GM19468 (cell line): Measurements from ENCODE around the gene ZNF22.

Source experiments
- ATAC-seq: cut with Tn5 transposase; IDR thresholded peaks from one replicate; pipeline ENCODE4 v1.9.1; 2021; ENCODE audit warnings: mild to moderate bottlenecking, moderate library complexity, moderate number of reproducible peaks; ENCODE audit not compliant: unreplicated experiment; ENCODE audit errors: extremely low read depth

ZNF22 gene

DNA sequence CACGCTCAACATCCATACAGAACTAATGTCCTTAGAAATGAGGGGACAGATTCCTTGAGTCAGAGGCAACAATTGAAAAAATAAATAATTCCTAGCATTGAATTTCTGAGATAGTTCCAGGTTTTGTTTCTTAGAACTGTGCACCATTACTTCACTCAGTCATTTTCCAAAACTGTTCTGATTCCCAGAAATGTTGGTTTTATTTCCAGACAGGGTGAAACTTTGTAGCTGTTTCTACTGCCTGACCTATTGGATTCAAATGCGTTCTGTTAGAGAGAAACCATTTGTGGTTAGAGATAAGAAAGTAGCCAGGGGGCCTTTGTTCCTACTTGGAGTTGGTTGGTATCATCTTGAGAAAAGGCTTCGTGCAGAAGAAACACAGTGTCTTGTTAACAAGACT lies 14.1 kb upstream of the ZNF22 start:
- ATAC-seq: no peak

DNA sequence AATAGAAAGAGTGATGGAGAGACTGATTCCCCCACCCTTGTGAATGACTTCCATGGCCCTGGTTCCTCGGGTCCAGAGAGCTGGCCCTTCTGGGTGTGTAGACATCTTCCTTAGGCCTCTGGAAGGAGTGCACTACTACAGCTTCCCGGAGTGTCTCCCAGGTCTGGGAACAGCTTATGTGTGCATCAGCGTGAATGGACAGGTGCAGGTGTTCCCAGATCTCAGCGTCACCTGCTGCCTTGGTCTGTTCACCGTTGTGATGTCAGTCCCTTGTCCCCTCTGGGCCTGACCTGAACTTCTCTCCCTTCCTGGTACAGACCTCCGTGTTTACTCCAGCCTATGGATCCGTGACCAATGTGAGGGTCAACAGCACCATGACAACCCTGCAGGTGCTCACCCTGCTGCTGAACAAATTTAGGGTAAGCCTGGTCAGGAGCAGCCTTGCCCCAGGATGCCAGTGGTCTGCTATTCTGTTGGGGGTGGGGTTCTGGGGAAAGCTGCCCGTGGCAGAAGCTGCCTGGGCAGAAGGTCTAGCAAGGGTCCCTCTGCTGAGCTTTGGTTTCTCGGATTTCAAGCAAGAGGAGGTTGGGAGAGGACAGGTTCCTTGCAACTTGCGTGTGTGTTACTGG lies 11.7 kb upstream of the ZNF22 start:
- no peak for ATAC-seq

DNA sequence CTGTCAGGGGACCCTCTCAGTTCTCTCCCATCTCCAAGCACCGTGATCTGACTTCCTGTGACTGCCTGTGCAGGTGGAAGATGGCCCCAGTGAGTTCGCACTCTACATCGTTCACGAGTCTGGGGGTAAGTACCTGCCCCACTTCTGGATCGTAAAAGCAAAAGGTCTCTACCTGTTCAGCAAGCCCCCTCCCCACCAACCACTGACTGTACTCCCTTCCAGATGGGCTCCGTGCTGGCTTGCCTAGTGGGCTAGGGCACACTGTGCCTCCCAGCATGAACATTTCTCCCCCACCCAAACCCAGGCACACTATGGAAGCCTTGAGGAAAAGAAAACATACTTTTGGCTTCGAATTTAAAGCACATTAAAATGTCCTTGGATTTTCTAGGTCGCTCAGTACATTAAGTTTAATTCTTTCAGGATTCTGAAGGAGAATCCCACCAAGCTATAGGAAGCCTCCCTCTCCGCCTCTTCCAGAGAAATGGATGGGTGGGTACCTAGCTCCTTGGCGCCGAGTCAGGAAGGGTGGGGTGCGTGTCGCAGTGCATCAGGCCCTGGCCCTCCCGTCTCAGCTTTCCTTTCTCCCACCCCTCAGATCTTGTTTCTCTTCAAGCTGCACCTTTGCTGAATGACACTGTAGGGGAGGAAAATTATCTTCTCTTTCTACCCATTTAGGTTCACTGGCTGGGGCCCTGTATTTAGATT lies 11.0 kb upstream of the ZNF22 start:
- no peak for ATAC-seq

DNA sequence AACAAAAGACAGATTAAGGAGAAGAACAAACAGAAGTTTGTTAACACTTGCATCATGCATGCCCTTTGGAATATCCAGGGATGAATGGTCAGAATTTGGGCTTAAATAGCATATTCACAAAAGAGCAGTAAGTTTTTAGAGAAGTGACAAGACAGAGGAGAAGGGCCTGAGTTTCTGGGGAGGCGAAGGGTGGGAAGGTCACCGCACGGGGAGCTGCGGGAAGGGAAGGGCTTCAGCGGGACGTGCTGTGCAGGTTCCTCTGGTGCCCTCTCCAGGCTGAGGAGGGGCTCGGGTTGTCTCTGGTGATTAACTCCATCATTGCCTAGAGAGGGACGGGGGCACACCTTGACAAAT lies 10.4 kb upstream of the ZNF22 start:
- no peak for ATAC-seq

DNA sequence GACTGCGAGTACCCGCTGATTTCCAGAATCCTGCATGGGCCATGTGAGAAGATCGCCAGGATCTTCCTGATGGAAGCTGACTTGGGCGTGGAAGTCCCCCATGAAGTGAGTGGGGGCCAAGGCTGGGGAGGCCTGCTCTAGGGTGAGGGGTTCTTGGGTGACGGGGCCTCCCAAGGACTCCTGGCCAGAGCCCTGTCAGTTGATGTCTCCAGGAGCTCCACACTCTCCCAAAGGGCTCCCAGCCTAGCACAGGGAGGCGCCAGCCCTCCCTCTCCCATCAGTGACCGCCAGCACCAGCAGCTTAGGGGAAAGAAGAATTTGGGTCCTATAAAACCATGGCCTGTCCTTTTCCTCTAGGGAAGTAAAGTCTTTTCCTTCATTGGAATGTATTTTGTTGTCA lies 9.8 kb upstream of the ZNF22 start:
- ATAC-seq: no peak

DNA sequence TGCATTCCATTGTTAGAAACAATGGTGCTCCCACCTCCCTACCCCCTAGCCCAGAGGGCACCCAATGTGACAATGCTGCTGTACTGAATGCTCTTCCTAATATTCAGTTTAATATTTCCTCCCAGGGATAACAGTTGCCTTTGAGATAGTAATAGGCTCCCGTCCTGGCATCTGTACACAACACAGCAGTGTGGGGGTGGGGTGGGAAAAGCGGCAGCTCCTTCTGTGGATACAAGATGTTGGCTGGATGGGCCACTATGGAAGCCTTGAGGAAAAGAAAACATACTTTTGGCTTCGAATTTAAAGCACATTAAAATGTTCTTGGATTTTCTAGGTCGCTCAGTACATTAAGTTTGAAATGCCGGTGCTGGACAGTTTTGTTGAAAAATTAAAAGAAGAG lies 9.2 kb upstream of the ZNF22 start:
- ATAC-seq: no peak

DNA sequence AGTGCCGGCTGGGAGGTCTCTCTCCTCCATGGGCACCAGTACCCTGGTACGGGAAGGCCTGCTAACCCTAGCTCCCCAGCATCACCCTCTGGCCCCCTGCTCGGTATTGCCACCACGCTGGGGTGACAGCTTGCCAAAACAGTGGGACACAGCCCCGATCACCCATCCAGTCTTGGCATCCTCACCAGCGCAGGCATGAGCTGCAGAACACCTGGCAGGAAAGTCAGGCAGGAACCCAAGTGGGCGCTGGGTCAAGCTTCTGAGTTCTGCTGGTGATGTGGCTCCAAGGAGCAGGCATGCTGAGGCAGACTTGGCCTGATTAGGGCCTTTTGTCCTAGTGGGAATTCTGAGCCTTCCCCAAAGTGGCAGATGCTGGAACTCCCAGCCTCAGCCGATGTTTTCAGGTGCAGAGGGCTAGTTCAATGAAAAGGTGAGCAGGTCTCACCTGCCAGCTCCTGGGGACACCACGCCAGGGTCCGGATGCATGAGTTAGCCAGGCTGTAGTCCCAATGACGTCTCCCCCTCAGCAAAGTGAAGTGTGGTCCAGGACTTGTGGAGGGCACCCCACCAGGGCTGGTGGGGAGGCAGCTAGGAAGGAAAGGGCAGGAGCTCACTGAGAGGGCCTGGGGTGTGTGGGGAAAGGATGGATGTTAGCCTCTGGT lies 8.5 kb upstream of the ZNF22 start:
- ATAC-seq: no peak

DNA sequence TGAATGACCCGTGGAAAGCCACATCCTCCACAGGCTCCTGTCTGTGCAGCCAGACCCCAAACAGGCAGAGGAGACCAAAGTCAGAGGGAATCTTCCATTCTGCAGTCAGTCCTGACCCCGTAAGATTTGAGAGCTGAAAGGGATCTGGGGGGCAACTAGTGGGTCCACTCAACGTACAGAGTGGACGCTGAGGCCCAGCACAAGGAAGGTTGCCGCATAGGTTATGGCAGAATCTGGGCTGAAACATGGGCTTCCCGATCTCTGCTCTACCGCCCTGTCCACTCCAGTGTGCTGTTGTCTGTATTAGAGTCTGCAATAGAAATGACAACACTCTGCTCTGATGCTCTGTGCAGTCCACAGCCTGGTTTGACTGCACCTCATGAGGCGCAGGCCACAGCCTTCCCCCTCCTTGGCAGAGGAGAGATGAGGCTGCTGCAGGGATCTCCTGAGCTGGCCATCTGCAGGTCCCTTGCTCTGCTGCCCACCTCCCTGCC lies 7.9 kb upstream of the ZNF22 start:
- ATAC-seq: no peak

DNA sequence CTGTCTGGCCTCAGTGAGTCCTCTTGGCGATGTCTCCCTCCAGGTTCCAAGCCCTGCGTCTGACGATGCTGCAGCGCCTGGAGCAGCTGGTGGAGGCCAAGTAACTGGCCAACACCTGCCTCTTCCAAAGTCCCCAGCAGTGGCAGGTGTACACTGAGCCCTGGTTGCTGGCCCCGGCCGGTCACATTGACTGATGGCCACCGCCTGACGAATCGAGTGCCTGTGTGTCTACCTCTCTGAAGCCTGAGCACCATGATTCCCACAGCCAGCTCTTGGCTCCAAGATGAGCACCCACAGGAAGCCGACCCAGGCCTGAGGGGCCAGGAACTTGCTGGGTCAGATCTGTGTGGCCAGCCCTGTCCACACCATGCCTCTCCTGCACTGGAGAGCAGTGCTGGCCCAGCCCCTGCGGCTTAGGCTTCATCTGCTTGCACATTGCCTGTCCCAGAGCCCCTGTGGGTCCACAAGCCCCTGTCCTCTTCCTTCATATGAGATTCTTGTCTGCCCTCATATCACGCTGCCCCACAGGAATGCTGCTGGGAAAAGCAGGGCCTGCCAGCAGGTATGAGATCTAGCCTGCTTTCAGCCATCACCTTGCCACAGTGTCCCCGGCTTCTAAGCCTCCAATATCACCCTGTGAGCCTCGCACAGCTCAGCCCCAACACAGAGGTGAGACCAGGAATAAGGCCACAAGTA lies 7.3 kb upstream of the ZNF22 start:
- no peak for ATAC-seq

DNA sequence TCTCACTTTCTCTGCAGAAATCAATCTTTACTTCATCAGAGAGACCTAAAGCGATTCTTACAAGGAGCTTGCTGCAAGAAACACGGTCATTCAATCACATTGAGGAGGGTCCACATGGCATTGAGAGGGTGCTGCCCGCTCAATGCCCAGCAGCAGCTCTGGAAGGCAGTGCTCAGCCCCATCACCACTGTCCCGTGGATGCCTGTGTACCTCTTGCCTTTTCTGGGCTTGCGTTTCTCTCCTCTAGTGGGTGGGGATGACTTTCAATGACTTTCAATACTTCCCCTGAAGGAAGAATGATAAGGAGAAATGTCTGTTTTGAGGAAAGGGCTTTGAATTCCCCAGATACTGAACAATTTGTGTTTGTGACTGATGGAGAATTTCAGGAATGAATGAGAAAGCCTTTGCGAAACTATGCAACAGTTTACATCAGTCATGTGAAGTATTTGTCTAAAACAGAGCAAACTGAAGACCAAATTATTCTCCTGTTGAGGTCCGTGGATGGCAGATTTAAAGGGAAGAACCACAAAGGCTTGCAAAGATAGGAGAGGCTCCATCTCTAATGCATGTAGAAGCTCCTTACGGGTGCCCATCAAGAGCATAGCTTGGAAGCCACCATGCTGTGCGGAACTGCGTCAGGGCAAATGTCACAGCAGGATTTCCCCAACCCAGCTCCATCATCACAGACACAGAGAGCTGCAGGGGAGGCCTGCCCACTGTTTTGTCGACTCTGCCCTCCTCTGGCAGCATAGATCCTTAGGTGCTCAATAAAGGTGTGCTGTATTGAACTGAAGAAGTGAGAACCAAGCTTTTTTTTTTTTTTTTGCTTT lies 6.6 kb upstream of the ZNF22 start:
- ATAC-seq: no peak

DNA sequence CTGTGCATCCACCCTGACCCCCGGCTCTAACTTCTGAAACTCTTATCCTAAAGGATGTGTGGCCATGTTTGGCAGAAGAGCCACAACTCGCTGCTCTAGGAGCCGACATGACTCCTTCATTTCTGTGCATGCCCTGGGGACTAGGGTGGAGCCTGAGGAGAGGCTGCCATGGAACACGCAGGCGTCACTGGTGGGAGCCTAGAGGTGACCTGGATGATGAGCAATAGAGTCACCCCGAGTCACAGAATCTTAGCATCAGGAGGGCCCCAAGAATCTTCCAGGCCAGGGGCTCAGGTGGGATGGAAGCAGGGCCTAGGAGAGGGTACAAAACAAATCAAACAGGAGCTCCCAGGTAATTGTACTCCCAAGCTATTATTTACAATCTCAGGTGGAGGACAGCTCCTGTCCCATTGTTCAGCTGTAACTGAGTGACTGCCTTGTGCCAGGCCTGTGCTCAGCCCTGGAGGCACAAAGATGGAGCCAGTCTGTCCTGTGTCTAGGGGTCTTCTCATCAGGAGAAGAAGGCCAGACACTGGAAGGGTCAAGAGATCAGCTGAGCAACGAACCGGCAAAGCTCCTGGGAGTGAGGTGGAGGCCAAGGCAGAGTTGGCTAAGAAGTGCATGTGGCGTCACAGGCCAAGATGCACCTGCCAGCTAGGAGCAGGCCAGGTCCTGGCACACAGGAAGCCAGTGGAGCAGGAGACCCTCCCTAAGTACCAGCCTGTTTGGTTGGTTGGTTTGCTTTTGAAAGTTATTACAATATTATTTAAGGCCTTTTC lies 5.8 kb upstream of the ZNF22 start:
- no peak for ATAC-seq

DNA sequence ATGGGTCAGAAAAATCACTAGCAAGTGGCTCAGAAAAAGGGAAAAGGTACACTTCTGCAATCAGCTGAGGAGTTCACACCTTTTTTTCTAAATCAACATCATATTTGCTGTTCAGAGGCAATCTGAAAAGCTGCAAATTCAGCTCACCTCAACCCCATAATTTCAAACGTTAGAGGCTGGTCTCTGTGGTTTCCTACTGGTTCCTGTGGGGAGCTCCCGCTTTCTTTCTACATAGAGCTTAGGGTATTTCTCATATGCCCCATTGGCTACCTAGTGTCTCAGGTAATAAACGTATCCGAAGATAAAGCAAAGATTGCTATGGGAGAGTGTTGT lies 5.2 kb upstream of the ZNF22 start:
- ATAC-seq: no peak

DNA sequence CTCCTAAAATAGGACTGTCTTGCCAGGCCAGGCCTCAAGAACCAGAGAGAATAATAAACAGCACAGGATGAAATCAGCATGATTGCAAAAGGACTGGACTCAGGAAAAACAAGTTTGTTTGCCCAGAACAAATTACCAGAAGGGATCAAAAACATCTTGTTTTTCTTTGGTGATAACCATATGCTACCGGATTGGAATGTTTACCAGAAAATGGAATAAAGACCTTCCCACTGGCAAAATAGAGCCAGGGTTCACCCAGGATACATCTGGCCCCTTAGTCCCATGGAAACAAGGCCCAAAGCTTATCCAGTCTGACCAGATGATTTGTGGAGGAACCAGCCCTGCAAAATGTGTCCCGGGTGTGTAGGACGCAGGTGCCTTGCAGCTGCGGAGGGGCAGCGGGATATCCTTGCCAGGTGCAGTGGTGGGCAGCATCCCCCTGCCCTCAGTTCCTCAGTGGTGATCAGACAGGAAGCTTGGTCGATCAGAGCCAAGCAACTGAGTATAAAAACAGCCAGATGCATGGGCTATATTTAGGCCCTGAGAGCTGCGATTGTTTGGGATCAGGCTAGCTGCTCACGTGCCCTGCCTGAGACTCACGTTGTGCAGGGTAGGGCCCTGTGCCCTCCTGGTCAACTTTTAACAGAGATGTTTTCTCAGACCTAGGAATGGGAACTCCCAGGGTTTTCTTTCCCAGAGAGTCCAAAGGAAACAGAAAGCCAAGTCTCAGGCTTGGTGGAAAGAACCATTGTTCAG lies 4.6 kb upstream of the ZNF22 start:
- no peak for ATAC-seq

DNA sequence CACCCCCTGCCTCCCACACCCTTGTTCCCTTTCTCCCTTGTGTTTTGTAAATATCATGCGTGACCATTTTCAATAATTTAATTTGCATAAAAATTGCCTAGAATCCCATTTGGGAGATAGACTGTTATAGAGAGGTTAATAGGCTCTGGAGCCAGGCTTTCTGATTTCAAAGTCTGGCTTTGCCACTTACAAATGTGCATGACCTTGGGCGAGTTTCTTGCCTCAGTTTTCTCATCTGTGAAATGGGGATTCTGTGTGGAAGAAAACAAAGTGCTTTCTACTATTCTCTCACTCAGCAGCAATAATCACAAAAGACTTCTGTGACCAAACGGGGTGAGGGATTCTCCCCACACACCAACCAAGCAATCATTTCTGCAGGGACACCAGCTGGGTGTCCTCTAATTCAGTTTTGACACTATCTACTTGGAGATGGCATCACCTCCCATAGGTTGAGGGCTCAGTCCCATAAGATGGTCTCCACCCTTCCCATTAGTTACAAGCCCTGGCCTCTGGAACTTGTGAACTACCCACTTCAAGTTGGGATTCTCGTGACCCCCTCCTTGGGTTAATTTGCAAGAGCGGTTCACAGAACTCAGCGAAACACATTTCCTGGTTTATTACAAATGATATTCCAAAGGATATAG lies 3.5 kb upstream of the ZNF22 start:
- ATAC-seq: no peak

DNA sequence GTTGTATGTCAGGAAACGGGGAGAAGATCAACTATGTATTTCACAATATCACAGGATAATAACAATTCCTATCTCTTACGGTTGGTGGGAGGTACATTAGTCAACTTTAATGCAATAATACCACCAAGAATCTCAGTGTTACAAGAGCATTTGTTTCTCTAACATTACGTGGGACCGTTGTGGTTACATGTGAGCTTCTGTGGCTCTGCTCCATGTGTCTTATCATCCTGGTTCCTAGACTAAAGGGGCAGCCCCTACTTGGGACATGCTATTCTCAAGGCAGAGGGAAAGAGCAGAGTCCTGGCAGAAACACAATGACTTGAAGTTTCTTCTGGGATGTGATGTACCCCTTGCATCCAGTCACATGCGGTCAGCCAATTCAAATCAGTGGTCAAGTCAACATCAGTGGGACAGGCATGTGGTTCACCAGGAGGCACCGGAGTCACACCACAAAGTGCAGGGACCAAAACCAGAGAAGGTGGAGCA lies 2.5 kb upstream of the ZNF22 start:
- ATAC-seq: no peak

DNA sequence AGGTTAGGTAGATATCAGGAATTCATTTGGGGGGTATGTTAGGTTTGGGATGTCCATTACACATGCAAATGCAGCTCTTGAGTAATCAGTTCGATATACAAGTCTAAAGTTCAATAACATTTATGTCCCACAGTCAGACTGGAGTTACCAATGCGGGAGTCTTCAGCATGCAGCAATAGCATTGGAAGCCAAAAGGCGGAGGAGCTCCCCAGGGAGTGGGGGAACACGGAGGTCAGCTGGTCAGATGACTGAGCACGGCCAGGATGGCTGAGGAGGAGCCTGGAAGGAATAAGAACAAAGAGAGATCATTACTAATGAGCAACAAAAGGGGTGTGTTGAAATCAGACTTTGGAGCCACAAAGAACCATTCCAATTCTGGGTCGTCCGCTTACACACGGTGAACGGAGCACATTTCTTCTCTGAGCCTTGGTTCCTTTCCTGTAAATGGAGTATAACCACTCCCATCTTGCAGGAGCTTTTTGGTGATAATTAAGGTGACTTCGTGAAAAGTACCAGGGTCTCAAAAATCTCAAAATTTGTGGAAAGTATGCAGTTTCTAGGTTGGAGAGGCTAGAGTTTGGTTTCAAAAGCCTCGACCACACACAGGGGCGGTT lies 478 bp upstream of the ZNF22 start:
- ATAC-seq: no peak

DNA sequence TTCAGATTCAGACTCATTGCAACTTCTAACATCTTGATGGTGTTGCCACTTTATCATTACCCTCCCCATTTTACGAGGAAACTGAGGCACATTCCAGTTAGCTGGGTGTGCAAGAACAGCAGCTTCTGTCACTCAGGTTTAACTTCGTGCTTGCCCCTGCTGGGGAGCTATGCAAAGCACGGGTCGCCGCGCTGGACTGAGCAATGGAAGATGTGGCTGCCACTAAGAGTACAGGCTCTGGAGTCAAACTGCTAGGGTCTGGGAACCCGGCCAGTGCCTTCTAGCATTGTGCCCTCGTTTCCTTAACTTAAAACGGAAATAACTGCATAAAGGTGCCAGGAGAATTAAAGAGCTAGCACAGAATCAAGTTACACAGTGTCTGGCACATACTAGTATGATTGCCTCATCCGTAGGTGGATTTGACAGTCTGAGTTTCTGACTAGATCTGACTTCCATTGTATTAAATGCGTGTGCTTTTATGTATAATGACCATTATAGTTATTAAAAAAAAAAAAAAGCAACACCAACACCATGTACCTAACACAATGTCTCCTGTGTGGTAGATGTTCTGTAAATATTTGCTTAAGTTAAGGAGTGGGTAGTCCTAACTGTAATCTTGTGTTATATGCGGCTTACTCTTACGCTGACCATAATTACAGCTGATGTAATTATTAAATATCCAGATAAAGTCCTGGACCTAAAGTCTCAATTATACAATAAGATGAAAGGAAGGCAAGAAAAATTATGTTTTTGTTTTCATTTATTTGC lies 842 bp downstream of the ZNF22 start:
- peak; percentile 60 for ATAC-seq
